Right cardiac atrium (tissue), 5 donors: Measurements from ENCODE around the gene GFOD2. TPM values are rescaled to one million over a fixed set of nuclear protein-coding genes. Genes with fewer than 3 reads are reported as not detected.

Source experiments
- ATAC-seq, 2 donors: fragments of 200-7000 bp; cut with Tn5 transposase; one replicate each; pipeline versions ENCODE4 v1.8.0 to v1.9.1; 2020; ENCODE audit warnings: moderate library complexity in 2 of 2, mild to moderate bottlenecking in 1 of 2
- DNase-seq, 3 donors: peaks; one replicate each; pipeline ENCODE4 v3.0.0-alpha.2; 2020
- H3K27ac ChIP-seq: one replicate; pipeline ENCODE4 v1.5.1; 2013; ENCODE audit warnings: mild to moderate bottlenecking, low read length, control low read depth, moderate library complexity
- H3K27me3 ChIP-seq: one replicate; pipeline ENCODE4 v1.6.1; 2013; ENCODE audit not compliant: control insufficient read depth, insufficient read depth
- H3K4me1 ChIP-seq: one replicate; pipeline ENCODE4 v1.6.1; 2013; ENCODE audit warnings: low read length; ENCODE audit not compliant: control insufficient read depth, insufficient read depth
- H3K4me3 ChIP-seq: one replicate; pipeline ENCODE4 v1.5.1; 2013; ENCODE audit warnings: low read length, control low read depth
- H3K9me3 ChIP-seq: one replicate; pipeline ENCODE4 v1.6.1; 2013; ENCODE audit warnings: low read length; ENCODE audit not compliant: control insufficient read depth
- WGBS: extraction: QIAGEN DNeasy Blood & Tissue Kit; methylation state at CpG from one replicate; pipeline ENCODE4 v1.1.7; 2013; 5-methylcytosine and 5-hydroxymethylcytosine counted together
- intact Hi-C, 4 donors: fragments of 100-400 bp; cut with DNase I; formaldehyde crosslinking; loops; one replicate each; pipeline versions ENCODE4 v1.11.0 to v1.14.0; 2022 to 2023
- long read RNA-seq, 4 donors: library from polyadenylated mRNA; unstranded; transcript quantifications; one replicate each; pipeline ENCODE4 v2.0.0, GENCODE V29; 2020 to 2021
- polyA plus RNA-seq: library from polyadenylated mRNA; stranded (reverse); fragments of 200-250 nt; gene quantifications from one replicate; pipeline ENCODE4 v1.2.3, GENCODE V29; 2013
- total RNA-seq, 4 donors: library from RNA; stranded (reverse); fragmentation: NEBNext Ultra II Directional; extraction: Animal tissue kit (Norgen Biotek cat#: 25700); gene quantifications; one replicate each; pipeline ENCODE4 v1.2.1, GENCODE V29; 2021
- donor health status: healthy with polysubstance abuse.
- donor health status: DM: no; HTN: yes; CAD: no.
- donor health status: DM: no; HTN: no; CAD: no.
- donor health status: DM: no; HTN: yes; CAD: no; lungs with severe emphysema.
- donor health status: DM: yes; HTN: yes; CAD: no.

GFOD2 gene
- total RNA-seq, result 1 to 10 TPM; 8.2 to 9.9 (median 8.6) TPM
- polyA plus RNA-seq, result 8.1 TPM
- long read RNA-seq, donor 1, full-length matches to known transcripts, result 13 of 19 reads
- long read RNA-seq, donor 1, partial matches to known transcripts, result 0 of 19 reads
- long read RNA-seq, donor 1, other reads (novel, unspliced or antisense), result 6 of 19 reads
- long read RNA-seq, donor 2, partial matches to known transcripts, result 0 of 4 reads
- long read RNA-seq, donor 2, other reads (novel, unspliced or antisense), result 1 of 4 reads
- long read RNA-seq, donor 3, transcript GFOD2-201 (3 exons, 2,126 nt), result major isoform, 9 of 12 reads
- long read RNA-seq, donor 3, partial matches to known transcripts, result 1 of 12 reads
- long read RNA-seq, donor 3, other reads (novel, unspliced or antisense), result 1 of 12 reads
- long read RNA-seq, donor 4, partial matches to known transcripts, result 1 of 4 reads
- long read RNA-seq, donor 4, other reads (novel, unspliced or antisense), result 1 of 4 reads

GRCh38 chr16:67719048-67719777 is at the start of gene GFOD2:
GFOD2 (minus strand) TSS chr16:67719316; CDS start chr16:67685715, 33,601 bp downstream.
- Histone ChIP-seq H3K4me1 (no peaks in the 10 kb centered on the region), H3K27ac (peak within 1 kb of the TSS; percentile 91), H3K9me3 (no peaks in the 10 kb centered on the region), H3K4me3 (peak within 1 kb of the TSS; percentile 69), H3K27me3 (no peaks in the 10 kb centered on the region)
- intact Hi-C loops, result no loop called here
- DNase-seq, result peak; percentile 97 to 99 (median 98)
- ATAC-seq, result peak; percentile 98 to 99
- WGBS, result under 1% methylated on average over 59 of the region's 59 CpGs

GRCh38 chr16:67767953-67768352 is 48.8 kb upstream of the GFOD2 start:
- no peak overlapping the region for H3K4me3 ChIP-seq
- intact Hi-C loops, result no loop called here
- H3K4me1 ChIP-seq, result no peaks in the 10 kb centered on the region
- no peak for ATAC-seq
- WGBS, result 86% methylated on average over 7 of the region's 7 CpGs
- H3K27ac ChIP-seq, result no peak overlapping the region
- H3K9me3 ChIP-seq, result no peaks in the 10 kb centered on the region
- H3K27me3 ChIP-seq, result no peaks in the 10 kb centered on the region
- DNase-seq, result no peak

GRCh38 chr16:67766291-67766690 is 47.2 kb upstream of the GFOD2 start:
- H3K9me3 ChIP-seq, result no peaks in the 10 kb centered on the region
- no peak for DNase-seq
- no peak overlapping the region for H3K4me3 ChIP-seq
- 88% methylated on average over 4 of the region's 4 CpGs for WGBS
- H3K27me3 ChIP-seq, result no peaks in the 10 kb centered on the region
- intact Hi-C loops, result no loop called here
- no peak for ATAC-seq
- H3K27ac ChIP-seq, result no peak overlapping the region
- no peaks in the 10 kb centered on the region for H3K4me1 ChIP-seq

GRCh38 chr16:67764158-67764667 is 45.1 kb upstream of the GFOD2 start:
- no peaks in the 10 kb centered on the region for H3K4me1 ChIP-seq
- no peaks in the 10 kb centered on the region for H3K9me3 ChIP-seq
- H3K27me3 ChIP-seq, result no peaks in the 10 kb centered on the region
- intact Hi-C loops, result no loop called here
- ATAC-seq, result peak in 1 of 2 donors; percentile 58
- WGBS, result 86% methylated on average over 7 of the region's 7 CpGs
- no peak overlapping the region for H3K27ac ChIP-seq
- DNase-seq, result no peak
- no peak overlapping the region for H3K4me3 ChIP-seq

GRCh38 chr16:67763066-67763465 is 44.0 kb upstream of the GFOD2 start:
- no peak overlapping the region for H3K4me3 ChIP-seq
- intact Hi-C loops, result no loop called here
- no peak overlapping the region for H3K27ac ChIP-seq
- H3K9me3 ChIP-seq, result no peaks in the 10 kb centered on the region
- H3K27me3 ChIP-seq, result no peaks in the 10 kb centered on the region
- 93% methylated on average over 5 of the region's 5 CpGs for WGBS
- DNase-seq, result no peak
- no peak for ATAC-seq
- no peaks in the 10 kb centered on the region for H3K4me1 ChIP-seq

GRCh38 chr16:67762385-67762784 is 43.3 kb upstream of the GFOD2 start:
- WGBS, result 98% methylated on average over 2 of the region's 2 CpGs
- DNase-seq, result no peak
- Histone ChIP-seq H3K4me1 (no peaks in the 10 kb centered on the region), H3K27me3 (no peaks in the 10 kb centered on the region), H3K4me3 (no peak overlapping the region), H3K9me3 (no peaks in the 10 kb centered on the region), H3K27ac (no peak overlapping the region)
- intact Hi-C loops, result no loop called here
- no peak for ATAC-seq

GRCh38 chr16:67761924-67762323 is 42.8 kb upstream of the GFOD2 start:
- no peaks in the 10 kb centered on the region for H3K9me3 ChIP-seq
- ATAC-seq (no peak), DNase-seq (no peak)
- H3K4me3 ChIP-seq, result no peak overlapping the region
- intact Hi-C loops, result no loop called here
- no peaks in the 10 kb centered on the region for H3K27me3 ChIP-seq
- no peaks in the 10 kb centered on the region for H3K4me1 ChIP-seq
- 95% methylated on average over 1 of the region's 1 CpG for WGBS
- H3K27ac ChIP-seq, result no peak overlapping the region

GRCh38 chr16:67760956-67761230 is 41.8 kb upstream of the GFOD2 start:
- no peak overlapping the region for H3K4me3 ChIP-seq
- no peak for DNase-seq
- no peaks in the 10 kb centered on the region for H3K9me3 ChIP-seq
- WGBS, result 84% methylated on average over 4 of the region's 4 CpGs
- intact Hi-C loops, result no loop called here
- H3K4me1 ChIP-seq, result no peaks in the 10 kb centered on the region
- ATAC-seq, result no peak
- no peaks in the 10 kb centered on the region for H3K27me3 ChIP-seq
- H3K27ac ChIP-seq, result no peak overlapping the region

GRCh38 chr16:67760206-67760955 is 41.3 kb upstream of the GFOD2 start:
- Histone ChIP-seq H3K27ac (no peak overlapping the region), H3K4me1 (no peaks in the 10 kb centered on the region), H3K4me3 (no peak overlapping the region), H3K9me3 (no peaks in the 10 kb centered on the region), H3K27me3 (no peaks in the 10 kb centered on the region)
- 62% methylated on average over 8 of the region's 8 CpGs for WGBS
- intact Hi-C loops, result no loop called here
- DNase-seq (no peak), ATAC-seq (peak in 1 of 2 donors; percentile 20)

- Histone ChIP-seq H3K27ac (no peak overlapping the region), H3K9me3 (no peaks in the 10 kb centered on the region), H3K4me1 (no peaks in the 10 kb centered on the region), H3K4me3 (no peak overlapping the region), H3K27me3 (no peaks in the 10 kb centered on the region)
- DNase-seq (no peak), ATAC-seq (no peak)
- 86% methylated on average over 7 of the region's 7 CpGs for WGBS
- intact Hi-C loops, result no loop called here
Observed at GRCh38 chr16:67758966-67759365, 39.9 kb upstream of the GFOD2 start.

GRCh38 chr16:67758006-67758405 is 38.9 kb upstream of the GFOD2 start:
- H3K27me3 ChIP-seq, result no peaks in the 10 kb centered on the region
- ATAC-seq, result no peak
- DNase-seq, result no peak
- no peak overlapping the region for H3K27ac ChIP-seq
- 93% methylated on average over 3 of the region's 3 CpGs for WGBS
- H3K4me1 ChIP-seq, result no peaks in the 10 kb centered on the region
- H3K4me3 ChIP-seq, result no peak overlapping the region
- intact Hi-C loops, result no loop called here
- no peaks in the 10 kb centered on the region for H3K9me3 ChIP-seq
